ENCODE measurements around the gene CABLES1.
"Not testable (repeated sequence)": the region's sequence is repeated elsewhere in the genome, so short reads cannot be mapped to it uniquely, and the experiment has no call there.

CABLES1 gene

DNA sequence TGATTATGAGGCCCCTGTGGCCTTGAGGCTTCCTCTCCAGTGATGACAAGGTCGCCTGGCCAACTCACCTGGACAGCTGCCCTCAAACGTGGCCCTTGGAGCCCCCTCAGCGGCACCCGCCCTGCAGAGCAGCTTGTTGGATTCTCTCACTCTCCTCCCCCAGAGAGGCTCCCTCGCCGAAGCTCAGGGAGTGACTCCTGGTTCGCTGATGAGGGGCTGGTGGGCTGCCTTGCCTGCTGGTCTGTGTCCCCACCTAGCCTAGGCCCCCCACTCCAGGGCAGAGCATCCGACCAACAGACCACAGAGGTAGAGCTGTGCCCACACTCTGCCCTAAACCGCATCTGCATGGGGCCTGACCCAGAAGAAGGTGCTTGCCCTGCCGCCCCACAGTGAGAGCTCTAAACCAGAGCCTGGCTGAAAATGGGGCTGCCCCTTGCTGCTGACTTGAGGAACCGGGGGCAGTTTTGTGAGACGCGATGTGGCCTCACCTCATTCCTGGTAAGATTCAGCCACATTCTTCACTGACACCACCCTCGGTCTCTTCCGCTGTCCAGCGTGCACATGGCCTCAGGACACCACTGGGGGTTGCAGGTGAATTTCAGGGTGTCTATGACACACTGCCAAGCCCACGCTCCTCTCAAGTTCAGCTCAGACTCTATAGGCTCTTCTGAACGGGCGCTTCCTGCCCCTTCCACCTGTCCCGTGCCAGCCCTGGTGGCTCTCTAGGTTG, 131.6 kb downstream of the CABLES1 start:
- DNase-seq (ENCODE audit: low read depth in 3 of 3): no peak

DNA sequence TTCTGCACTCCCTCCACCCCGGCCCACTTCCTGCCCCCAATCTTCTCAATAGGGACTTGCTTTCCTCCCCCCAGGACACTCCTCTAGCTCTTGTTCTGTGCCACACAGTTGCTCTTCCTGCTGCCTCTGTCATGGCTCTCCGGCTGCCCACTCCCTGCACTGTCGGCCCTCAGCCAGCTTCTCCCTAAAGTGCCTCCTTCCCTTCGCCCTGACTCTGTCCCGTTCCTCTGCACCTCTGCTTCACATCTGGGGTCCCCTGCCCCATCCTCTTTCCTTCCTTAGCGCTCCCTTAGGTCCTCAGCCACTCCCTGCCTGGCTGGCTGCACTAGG, 132.1 kb downstream of the CABLES1 start:
- DNase-seq (ENCODE audit: low read depth in 3 of 3): no peak

DNA sequence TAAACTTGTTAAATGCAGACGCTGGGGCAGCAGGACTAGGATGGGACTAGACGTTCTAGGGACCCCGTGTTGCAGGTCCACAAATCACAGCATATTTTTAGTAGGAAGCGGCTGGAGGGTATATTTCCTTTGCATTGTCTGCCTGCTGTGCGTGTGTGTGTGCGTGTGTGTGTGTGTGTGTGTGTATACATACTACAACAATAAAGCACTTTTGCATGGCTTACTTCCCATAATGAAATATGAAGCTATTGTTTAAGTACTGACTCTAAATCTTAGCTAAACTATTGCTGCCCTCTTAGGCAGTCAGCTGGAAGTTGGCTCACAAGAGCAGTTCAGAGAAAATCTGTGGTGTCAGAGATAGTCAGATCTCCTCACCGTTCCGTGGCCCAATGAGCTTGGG, 133.4 kb downstream of the CABLES1 start:
- no peak for DNase-seq (ENCODE audit: low read depth in 3 of 3)

DNA sequence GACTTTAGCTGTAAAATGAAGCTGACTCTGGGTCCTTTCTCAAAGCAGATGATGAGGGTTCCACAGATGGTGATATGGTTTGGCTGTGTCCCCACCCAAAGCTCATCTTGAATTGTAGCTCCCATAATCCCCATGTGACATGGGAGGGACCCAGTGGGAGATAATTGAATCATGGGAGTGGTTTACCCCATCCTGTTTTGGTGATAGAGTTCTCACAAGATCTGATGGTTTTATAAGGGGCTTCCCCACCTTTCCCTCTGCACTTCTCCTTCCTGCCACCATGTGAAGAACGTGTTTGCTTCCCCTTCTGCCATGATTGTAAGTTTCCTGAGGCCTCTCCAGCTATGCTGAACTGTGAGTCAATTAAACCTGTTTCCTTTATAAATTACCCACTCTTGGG, 133.8 kb downstream of the CABLES1 start:
- not testable (repeated sequence) for DNase-seq (ENCODE audit: low read depth in 3 of 3)

DNA sequence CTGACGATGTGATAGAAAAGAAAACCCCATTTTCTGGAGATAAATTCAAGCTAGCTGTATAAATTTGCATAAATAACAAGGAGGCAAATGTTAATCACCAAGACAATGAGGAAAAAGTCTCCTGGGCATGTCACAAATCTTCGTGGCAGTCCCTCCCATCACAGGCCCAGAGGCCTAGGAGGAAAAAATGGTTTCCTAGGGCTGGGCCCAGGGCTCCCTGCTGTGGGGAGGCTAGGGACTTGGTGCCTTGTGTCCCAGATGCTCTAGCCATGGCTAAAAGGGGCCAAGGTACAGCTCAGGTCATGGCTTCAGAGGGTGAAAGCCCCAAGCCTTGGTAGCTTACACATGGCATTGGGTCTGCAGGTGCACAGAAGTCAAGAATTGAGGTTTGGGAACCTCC, 134.6 kb downstream of the CABLES1 start:
- no peak for DNase-seq (ENCODE audit: low read depth in 3 of 3)

DNA sequence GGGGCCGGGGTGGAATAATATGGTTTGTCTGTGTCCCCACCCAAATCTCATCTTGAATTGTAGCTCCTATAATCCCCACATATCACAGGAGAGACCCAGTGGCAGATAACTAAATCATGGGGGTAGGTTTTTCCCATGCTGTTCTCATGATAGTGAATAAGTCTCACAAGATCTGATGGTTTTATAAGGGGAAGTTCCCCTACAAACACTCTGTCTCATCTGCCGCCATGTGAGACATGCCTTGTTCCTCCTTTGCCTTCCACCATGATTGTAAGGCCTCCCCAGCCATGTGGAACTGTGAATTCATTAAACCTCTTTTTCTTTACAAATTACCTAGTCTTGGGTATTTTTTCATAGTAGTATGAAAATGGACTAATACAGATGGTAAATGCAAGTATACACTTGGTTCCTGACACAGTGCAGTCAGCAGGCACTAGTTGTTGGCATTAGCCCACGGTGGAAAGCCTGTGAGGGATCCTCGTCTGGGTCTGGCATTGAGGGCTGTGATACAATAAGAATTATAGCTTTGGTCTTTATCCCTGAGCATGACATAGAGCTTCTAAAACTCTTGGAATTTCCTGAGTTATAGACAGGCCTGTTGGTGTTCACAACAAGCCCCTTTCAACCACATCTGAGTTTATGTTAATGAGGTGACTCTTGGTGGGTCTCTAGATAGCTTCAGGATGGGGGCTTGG, 135.8 kb downstream of the CABLES1 start:
- no peak for DNase-seq (ENCODE audit: low read depth in 3 of 3)

DNA sequence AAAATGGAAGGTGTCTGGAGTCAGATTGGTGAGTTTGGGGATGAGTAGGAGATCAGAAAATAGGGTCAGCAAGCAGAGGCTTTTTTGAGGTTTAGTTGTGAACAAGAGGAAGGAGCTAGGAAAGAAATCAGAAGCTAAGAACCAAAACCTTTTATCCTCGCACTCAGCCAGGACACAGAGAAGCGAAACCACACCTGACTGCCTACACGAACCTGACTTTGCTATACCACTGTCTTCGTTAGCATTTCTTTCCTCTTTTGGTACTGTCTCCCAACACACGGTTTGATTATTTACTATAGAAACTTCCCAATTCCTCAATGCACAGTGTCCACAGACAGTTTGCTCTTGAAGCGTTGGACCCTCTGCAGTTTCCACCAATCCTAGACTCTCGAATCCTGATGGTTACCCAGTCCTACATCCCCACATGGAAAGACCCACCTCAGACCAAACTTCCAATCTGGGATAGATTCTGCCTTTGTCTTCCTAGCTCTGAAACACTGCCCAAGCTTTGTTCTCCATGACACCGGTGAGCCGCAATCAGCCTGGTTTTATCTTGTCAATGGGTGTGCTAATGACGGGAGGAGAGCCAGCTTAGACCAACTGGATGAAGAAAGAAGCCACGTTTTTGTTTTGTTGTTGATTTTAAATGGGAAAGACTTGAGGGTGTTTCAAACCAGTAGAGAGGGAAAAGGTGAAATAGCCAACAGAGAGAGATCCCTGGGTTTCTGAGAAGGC, 137.4 kb downstream of the CABLES1 start:
- no peak for DNase-seq (ENCODE audit: low read depth in 3 of 3)

DNA sequence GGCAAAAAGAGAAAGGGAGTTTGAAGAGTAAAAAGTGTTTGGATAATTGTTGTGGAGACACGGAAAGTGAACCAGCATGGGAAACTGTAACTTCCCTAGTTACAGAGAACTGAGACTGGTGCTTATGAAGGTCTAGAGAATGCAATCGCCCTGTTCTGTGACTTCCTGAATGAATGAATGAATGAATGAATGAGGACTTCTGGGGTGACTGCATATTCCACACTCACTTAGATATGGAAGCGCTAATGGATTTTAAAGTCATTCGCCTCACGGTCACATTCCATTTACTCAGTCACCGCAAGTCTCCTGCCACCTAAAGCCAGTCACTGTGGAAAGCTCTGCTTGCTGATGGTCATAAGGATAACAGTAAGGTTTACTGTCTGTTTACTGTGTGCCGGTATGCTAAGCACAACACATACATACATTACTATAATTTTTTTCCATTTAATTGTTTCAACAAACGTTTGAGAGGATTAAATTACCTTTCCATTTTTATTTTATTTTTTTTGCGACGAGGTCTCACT, 138.2 kb downstream of the CABLES1 start:
- no peak for DNase-seq (ENCODE audit: low read depth in 3 of 3)

DNA sequence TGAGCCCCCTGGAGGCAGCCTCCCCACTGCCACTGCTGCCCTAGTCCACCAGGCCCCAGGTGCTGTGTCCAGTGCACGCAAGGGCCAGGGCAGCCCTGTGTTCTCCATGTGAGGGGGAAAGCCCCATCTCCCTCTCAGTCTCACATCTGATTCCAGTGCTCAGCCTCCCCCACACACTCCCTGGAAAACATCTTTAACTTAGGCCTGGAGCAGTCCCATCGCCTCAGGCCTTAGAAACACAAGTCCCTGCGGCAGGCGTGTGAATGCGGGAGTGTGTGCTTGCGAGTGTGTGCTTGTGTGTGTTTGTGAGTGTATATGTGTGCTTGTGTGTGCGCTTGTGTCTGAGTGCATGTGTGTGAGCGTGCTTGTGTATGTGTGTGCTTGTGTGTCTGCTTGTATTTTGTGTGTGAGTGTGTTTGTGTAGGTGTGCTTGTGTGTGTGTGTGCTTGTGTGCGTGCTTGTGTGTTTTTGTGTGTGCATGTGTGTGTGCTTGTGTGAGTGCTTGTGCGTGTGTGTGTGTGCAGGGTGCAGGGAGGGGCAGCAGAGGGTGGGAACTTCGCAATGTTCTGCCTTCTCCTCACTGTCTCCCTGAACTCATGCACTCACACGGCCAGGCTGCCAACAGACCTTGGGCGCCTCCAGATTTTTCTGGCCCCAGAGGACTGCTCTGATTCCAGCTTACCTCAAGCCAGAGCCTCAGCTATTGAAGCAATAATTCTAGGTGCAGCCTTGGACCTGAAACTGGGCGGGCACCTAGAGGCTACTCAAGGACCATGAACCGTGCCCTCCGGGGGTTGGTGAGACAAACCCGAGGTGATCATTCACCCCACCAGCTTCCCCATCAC, 139.6 kb downstream of the CABLES1 start:
- no peak for DNase-seq (ENCODE audit: low read depth in 3 of 3)

DNA sequence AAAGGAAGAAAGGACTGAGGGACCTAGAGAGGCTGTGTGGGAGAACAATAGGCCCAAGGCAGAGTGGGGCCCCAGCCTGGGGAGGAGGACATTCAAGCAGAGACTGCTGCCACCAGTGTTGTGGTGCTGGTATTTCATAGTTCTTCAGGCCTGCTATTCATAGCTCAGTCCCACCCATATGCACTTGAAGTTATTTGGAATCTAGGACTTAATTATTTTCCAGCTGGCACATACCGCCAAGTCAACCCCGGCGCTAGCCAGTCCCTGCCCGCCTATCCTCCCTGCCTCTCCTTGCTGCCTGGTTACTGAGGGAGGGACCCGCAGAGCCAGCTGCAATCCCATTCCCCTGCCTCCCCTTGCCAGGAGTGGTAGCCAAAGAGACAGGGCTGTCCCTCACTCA, 141.2 kb downstream of the CABLES1 start:
- no peak for DNase-seq (ENCODE audit: low read depth in 3 of 3)

DNA sequence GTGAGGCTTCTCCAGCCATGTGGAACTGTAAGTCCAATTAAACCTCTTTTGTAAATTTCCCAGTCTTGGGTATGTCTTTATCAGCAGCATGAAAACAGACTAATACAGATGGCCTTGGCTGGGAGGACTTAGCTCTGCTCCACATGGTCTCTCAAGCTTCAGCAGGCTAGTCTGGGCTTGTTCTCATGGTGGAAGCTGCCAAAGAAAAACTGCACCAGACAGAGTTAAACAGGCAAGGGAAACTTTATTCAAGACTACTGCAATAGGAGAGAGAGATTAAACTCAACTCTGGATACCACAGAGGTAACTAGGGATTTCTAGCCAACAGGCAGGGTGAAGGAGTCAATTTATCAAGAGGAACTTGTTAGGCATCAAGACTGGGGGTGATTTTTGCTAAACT, 142.1 kb downstream of the CABLES1 start:
- no peak for DNase-seq (ENCODE audit: low read depth in 3 of 3)

DNA sequence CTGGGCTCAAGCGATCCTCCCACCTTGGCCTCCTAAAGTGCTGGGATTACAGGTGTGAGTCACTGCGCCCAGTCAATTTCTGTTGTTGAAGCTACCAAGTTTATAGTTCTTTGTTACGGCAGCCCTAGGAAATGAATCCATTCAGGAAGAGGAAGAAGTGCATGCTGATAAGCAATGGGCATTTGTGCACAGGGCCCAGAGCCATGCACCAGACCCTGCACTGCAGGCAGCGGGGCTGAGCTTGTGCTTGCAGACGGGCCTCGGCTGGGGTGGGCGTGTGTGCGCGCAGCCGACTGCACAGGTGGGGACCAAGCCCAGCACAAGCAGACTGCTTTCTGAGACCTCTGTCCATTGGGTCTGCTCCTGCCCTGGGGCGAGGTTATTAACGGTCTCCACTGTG, 144.6 kb downstream of the CABLES1 start:
- DNase-seq (ENCODE audit: low read depth in 3 of 3): no peak

DNA sequence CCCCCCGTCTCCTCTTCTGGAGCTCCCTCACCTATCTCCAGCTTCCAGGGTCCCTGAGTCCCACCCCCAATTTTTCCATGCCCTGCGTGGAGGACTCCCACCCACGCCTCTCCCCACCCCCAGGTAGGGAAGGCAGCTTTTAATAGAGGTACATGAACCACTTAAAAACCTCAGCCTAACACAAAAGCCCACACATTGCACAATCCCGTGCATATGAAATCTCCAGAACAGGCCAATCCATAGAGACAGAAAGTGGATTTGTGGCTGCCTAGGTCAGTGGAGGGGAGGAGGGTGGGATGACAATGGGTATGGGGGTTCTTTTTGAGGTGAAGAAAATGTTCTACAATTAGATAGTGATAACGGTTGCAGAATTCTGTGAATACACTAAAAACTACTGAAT, 145.6 kb downstream of the CABLES1 start:
- DNase-seq (ENCODE audit: low read depth in 3 of 3): no peak

DNA sequence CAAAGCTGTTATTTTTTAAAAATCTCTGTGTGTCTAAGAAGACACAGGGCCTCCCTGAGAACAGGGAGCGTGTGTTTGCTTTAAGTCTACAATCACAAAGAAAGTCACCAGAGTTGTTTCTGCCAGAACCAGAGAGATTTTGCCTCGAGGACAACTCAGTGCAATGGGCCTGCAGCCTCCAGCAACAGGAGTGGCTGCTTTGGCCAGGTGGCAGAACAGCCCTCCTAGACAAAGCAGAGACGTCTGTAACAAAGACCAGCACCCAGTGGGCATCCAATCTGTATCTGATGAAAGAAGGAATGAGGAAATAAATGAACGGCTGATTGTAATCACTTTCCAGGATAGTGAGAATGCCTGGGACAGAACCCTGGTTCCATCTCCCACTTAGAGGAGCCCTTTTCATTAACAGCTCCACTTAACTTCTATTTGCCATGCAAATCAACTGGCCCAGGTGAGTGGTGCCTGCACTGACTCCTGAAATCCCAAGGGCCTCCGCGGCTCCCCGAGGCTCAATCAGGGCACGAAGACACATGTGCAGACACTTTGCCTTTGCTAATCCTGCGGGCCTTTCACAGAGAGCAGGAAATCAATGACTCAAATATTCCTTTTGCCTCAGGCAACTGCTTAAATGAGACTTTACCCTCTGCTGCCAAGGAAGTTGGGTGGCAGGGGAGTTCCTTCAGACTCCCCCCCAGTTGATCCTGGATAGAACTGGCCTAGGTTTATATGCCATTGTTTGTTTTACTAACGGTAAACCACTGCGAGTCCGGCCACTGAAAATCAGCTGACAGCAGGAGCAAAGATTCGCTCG, 146.5 kb downstream of the CABLES1 start:
- no peak for DNase-seq (ENCODE audit: low read depth in 3 of 3)

DNA sequence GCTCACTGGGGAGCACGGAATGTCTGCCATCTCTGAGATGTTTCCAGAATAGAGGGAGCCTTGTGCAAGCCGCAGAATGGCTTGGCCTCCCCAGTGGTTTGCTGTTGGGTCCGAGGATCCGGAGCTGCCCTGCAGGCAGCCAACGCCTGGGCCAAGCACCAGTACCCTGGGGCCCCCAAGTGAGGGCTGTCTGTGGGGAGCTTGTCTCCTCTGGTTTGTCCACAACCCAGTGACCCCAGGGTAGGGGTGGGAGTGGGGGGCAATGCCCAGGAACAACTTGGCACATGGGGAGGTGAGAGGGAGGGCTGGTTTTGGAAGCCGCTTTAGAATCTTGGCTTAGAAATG, 147.1 kb downstream of the CABLES1 start:
- DNase-seq (ENCODE audit: low read depth in 3 of 3): no peak

DNA sequence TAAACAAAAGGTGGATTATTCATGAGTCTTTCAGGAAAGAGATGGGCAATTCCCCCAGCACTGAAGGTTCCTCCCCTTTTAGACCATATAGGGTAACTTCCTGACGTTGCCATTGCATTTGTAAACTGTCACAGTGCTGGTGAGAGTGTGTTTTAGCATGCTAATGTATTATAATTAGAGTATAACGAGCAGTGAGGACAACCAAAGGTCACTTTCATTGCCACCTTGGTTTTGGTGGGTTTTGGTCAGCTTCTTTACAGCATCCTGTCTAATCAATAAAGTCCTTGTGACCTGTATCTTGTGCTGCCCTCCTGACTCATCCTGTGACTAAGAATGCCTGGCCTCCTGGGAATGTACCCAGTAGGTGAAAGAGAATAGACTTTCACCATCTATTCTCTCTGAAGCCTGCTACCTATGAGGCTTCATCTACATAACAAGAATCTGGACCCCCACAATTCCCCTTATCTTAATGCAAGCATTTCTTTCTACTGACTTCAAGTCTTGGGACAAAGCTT, 148.7 kb downstream of the CABLES1 start:
- no peak for DNase-seq (ENCODE audit: low read depth in 3 of 3)

DNA sequence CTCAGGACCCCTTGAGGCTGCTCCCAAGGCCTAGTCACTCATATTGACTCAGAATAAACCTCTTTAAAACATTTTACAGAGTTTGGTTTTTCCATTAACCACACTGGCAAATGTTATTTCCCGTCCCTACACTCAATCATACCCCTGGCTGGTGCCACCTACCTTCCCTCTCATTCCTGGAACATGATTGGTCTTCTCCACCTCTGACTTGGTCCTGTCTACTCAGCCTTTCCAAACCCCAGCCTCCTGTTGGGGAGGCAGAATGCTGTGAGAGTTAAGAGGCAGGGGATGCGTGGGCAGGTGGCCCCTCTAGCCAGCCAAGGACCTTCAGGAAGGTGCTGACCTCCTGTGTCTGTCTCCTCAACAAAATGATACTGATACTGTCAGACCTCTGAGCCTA, 149.3 kb downstream of the CABLES1 start:
- peak in 1 of 3 experiments; percentile 13 for DNase-seq (ENCODE audit: low read depth in 3 of 3)

DNA sequence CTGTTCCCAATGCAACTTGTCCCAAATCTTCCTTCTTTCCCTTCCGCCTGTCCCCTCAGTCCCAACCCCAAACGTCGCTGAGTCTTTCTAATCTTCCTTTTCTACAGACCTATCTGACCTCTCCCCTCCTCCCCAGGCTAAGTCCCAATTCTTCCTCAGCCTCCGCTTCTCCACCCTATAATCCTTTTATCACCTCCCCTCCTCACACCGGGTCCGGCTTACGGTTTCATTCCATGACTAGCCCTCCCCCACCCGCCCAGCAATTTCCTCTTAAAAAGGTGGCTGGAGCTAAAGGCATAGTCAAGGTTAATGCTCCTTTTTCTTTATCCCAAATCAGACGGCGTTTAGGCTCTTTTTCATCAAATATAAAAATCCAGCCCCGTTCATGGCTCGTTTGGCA, 150.3 kb downstream of the CABLES1 start:
- DNase-seq (ENCODE audit: low read depth in 3 of 3): not testable (repeated sequence)

DNA sequence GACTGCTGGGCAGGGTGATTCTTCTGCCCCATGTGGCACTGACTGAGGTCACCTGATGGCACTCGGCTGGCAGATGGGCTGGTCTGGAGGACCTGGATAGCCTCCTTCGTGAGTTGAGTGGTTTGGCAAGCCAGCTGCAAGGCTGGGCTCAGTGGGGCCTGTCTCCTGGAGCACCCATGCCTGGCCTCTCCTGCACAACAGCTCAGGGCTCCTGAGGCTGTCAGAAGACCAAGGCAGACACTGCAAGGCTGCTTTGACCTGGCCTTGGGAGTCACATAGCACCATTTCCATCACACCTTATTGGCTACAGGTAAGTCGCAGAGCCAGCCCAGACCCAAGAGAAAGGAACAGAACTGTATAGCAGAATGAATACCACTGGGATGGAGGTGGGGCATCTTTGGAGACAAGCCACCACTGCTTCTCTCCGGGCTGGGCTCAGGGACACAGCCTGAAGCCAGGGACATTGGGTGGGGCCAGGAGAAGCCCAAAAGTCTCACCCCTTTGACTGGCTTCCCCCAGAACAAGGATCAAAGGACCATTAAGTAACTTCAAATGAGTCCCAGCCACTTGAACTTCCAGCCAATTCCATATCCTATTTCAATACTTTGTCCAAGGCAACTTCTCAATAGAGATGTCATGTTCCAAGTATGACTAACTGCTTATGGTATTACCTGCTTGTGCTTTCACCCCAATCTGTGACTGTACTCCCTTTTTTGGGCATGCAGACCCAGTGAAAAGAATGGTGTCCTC, 156.3 kb downstream of the CABLES1 start:
- DNase-seq (ENCODE audit: low read depth in 3 of 3): no peak

DNA sequence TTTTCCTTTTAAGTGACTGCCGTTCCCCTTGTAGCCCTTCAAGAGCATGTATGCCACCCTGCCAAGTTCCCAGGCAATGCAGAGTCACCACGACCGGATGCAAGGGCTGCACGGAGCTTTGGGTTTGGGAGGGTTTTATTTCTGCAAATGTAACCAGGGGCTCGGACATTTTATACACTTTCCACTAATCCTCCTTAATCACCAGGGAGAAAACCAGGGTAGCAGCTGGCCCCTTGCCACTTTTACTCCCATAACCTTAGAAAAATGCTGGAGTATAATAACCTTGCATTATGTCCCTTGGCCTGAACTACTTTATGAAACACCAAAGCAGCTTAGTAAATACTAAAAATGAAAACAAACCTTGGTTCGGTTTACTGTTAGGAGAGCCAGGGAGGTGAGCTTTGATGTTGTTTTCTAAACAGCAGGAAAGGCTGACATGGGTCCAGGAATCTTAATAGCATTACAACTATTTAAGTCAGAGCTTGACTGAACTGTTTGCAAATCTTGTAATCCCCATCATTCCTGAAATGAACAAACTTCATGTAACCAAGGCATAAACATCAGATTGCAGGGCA, 165.0 kb downstream of the CABLES1 start:
- DNase-seq (ENCODE audit: low read depth in 3 of 3): no peak

Data from stimulated activated CD4-positive, alpha-beta T cell treated with anti-CD3 and anti-CD28 coated beads, TNF-alpha, amount 100 ng/mL, for 24 hours (primary cell).